ENCODE results near the gene DNAH1. TPM values are rescaled to one million over a fixed set of nuclear protein-coding genes. Genes with fewer than 3 reads are reported as not detected.

DNAH1 gene
- total RNA-seq, 2 experiments from 2014 or later = 5.8 to 14.2 TPM

GRCh38 chr3:52305926-52306325, 10.2 kb upstream of the DNAH1 start:
- Histone ChIP-seq H3K9me3 (ENCODE audit: low read length) (no peaks in the 10 kb centered on the region), H3K4me3 (ENCODE audit: low read depth, low read length, poor library complexity, severe bottlenecking) (no peak overlapping the region), H3K9me2 (ENCODE audit: insufficient read depth, low read length) (no peaks in the 10 kb centered on the region), H3K36me3 (ENCODE audit: insufficient read depth, low read length) (no peaks in the 10 kb centered on the region), H3K4me1 (ENCODE audit: insufficient read depth, low read length, poor library complexity, severe bottlenecking) (peaks cover 2% of the 10 kb centered on the region), H3K4me2 (ENCODE audit: low read length) (no peak overlapping the region), H2AFZ (ENCODE audit: low read length) (no peak overlapping the region), H3K27ac (ENCODE audit: low read depth, low read length, poor library complexity, severe bottlenecking) (no peak overlapping the region), H3K79me2 (ENCODE audit: insufficient read depth, low read depth, low read length) (no peaks in the 10 kb centered on the region), H4K20me1 (ENCODE audit: insufficient read depth, low read length) (no peaks in the 10 kb centered on the region)
- no peak for TF ChIP-seq CTCF (conservative IDR thresholded peaks at IDR 0.05; ENCODE audit: low read length)
- no peak for TF ChIP-seq EZH2phosphoT487 (IDR thresholded peaks at IDR 0.05; ENCODE audit: borderline replicate concordance, low read depth, low read length)
- CTCF ChIA-PET (ENCODE audit: unreplicated experiment) = no interaction called here
- POLR2A ChIA-PET = no interaction called here
- BruUV-seq (replicated peaks) = no TSS peak
- no peak for DNase-seq (ENCODE audit: low spot score)
- intact Hi-C loops (cut with micrococcal nuclease; ENCODE audit: unreplicated experiment) = no loop called here

- H3K36me3 ChIP-seq (ENCODE audit: insufficient read depth, low read length) = no peaks in the 10 kb centered on the region
- no peak overlapping the region for H3K27ac ChIP-seq (ENCODE audit: low read depth, low read length, poor library complexity, severe bottlenecking)
- H3K4me3 ChIP-seq (ENCODE audit: low read depth, low read length, poor library complexity, severe bottlenecking) = no peak overlapping the region
- intact Hi-C loops (cut with micrococcal nuclease; ENCODE audit: unreplicated experiment) = no loop called here
- H4K20me1 ChIP-seq (ENCODE audit: insufficient read depth, low read length) = no peaks in the 10 kb centered on the region
- H2AFZ ChIP-seq (ENCODE audit: low read length) = no peak overlapping the region
- peaks cover 6% of the 10 kb centered on the region for H3K4me1 ChIP-seq (ENCODE audit: insufficient read depth, low read length, poor library complexity, severe bottlenecking)
- no peaks in the 10 kb centered on the region for H3K79me2 ChIP-seq (ENCODE audit: insufficient read depth, low read depth, low read length)
- BruUV-seq (replicated peaks) = no TSS peak
- TF ChIP-seq CTCF (conservative IDR thresholded peaks at IDR 0.05; ENCODE audit: low read length) (no peak), EZH2phosphoT487 (IDR thresholded peaks at IDR 0.05; ENCODE audit: borderline replicate concordance, low read depth, low read length) (no peak)
- POLR2A ChIA-PET = no interaction called here
- no peaks in the 10 kb centered on the region for H3K9me3 ChIP-seq (ENCODE audit: low read length)
- CTCF ChIA-PET (ENCODE audit: unreplicated experiment) = no interaction called here
- no peak for DNase-seq (ENCODE audit: low spot score)
- no peaks in the 10 kb centered on the region for H3K9me2 ChIP-seq (ENCODE audit: insufficient read depth, low read length)
- no peak overlapping the region for H3K4me2 ChIP-seq (ENCODE audit: low read length)
Measured at GRCh38 chr3:52306978-52307377, 9.1 kb upstream of the DNAH1 start.

DNA sequence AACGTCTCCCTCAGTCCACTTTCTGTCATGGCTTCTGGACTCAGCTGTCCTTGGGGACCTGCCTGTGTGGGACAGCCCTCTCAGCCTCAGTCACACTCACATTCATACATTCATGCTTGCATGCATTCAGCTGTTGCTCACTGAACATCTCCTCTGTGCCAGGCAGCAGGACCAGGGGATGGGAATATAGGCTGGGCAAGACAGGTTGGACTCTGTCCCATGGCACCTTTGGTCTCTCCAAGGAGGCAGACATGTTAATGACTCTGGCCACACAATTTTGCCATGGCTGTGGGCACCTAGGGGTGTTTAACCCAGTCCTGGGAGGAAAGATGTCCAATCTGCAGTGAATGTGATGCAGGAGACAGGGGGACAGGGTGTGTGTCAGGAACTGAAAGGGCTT, 7.8 kb upstream of the DNAH1 start:
- POLR2A ChIA-PET = no interaction called here
- Histone ChIP-seq H3K9me3 (ENCODE audit: low read length) (no peaks in the 10 kb centered on the region), H3K4me1 (ENCODE audit: insufficient read depth, low read length, poor library complexity, severe bottlenecking) (peaks cover 8% of the 10 kb centered on the region), H3K27ac (ENCODE audit: low read depth, low read length, poor library complexity, severe bottlenecking) (no peak overlapping the region), H3K9me2 (ENCODE audit: insufficient read depth, low read length) (no peaks in the 10 kb centered on the region), H3K4me3 (ENCODE audit: low read depth, low read length, poor library complexity, severe bottlenecking) (no peak overlapping the region), H4K20me1 (ENCODE audit: insufficient read depth, low read length) (no peaks in the 10 kb centered on the region), H3K36me3 (ENCODE audit: insufficient read depth, low read length) (no peaks in the 10 kb centered on the region), H3K79me2 (ENCODE audit: insufficient read depth, low read depth, low read length) (no peaks in the 10 kb centered on the region), H2AFZ (ENCODE audit: low read length) (no peak overlapping the region), H3K4me2 (ENCODE audit: low read length) (no peak overlapping the region)
- CTCF ChIA-PET (ENCODE audit: unreplicated experiment) = no interaction called here
- intact Hi-C loops (cut with micrococcal nuclease; ENCODE audit: unreplicated experiment) = no loop called here
- TF ChIP-seq CTCF (conservative IDR thresholded peaks at IDR 0.05; ENCODE audit: low read length) = no peak
- no peak for TF ChIP-seq EZH2phosphoT487 (IDR thresholded peaks at IDR 0.05; ENCODE audit: borderline replicate concordance, low read depth, low read length)
- BruUV-seq (replicated peaks) = no TSS peak
- DNase-seq (ENCODE audit: low spot score) = no peak
